ENCODE results near the gene OPN4. TPM values are rescaled to one million over a fixed set of nuclear protein-coding genes. Genes with fewer than 3 reads are reported as not detected.

Gene OPN4
- total and polyA plus RNA-seq, 2 of the 8 experiments (the other 6 are each of a cell fraction or from before 2014, with no cell fraction given) = not detected

DNA sequence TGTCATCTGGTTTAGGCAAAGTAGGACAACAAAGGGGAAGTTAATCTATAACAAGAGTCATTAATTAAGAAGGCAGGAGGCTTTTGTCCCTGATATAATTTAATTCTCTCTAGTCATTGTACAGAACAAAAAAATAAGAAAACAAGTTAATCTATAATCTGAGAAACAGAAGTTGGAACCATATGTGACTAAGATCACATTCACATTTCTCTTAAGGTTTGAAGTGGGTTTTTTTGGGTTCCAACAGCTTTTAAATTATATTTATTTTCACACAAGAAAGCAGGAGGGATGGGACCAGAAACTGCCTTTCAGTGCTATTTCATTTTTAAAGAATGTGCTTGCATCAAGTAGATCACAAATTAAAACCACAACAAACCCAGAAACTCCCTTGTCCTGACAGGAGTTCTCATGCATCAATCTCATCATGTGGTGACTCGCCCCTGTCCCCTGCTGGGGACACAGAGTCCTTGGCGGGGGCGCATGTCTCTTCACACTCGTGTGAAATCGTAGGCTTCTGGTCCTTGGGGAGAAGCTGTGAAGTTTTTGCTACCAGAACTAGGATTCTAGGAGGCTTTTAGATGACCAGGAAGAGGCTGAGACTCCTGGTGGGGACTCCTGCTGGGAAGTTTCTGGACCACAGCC, 10.1 kb upstream of the OPN4 start (continued):
- TF ChIP-seq, protein P1, sequence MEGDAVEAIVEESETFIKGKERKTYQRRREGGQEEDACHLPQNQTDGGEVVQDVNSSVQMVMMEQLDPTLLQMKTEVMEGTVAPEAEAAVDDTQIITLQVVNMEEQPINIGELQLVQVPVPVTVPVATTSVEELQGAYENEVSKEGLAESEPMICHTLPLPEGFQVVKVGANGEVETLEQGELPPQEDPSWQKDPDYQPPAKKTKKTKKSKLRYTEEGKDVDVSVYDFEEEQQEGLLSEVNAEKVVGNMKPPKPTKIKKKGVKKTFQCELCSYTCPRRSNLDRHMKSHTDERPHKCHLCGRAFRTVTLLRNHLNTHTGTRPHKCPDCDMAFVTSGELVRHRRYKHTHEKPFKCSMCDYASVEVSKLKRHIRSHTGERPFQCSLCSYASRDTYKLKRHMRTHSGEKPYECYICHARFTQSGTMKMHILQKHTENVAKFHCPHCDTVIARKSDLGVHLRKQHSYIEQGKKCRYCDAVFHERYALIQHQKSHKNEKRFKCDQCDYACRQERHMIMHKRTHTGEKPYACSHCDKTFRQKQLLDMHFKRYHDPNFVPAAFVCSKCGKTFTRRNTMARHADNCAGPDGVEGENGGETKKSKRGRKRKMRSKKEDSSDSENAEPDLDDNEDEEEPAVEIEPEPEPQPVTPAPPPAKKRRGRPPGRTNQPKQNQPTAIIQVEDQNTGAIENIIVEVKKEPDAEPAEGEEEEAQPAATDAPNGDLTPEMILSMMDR (IDR thresholded peaks at IDR 0.05; ENCODE audit: control extremely low read depth in 1 of 3, insufficient read depth in 1 of 3, low read depth in 1 of 3, low read length in 3 of 3) = peak; percentile 54 to 67 (median 65)

Data from H1 (cell line).